Neuron (in vitro differentiated cells): Measurements from ENCODE around the gene TLE2.
A peak's percentile ranks its signal among the peaks of the same experiment; 100 is the strongest.

Source experiments
- H2AFZ ChIP-seq: one replicate; pipeline ENCODE4 v1.6.1; 2013; ENCODE audit warnings: low read depth, mild to moderate bottlenecking, inconsistent platforms, low read length, moderate library complexity
- H3K27me3 ChIP-seq: one replicate; pipeline ENCODE4 v1.6.1; 2013; ENCODE audit warnings: low read length; ENCODE audit not compliant: insufficient read depth
- H3K36me3 ChIP-seq: one replicate; pipeline ENCODE4 v1.6.1; 2013; ENCODE audit warnings: low read length; ENCODE audit not compliant: insufficient read depth
- H3K4me1 ChIP-seq: one replicate; pipeline ENCODE4 v1.6.1; 2013; ENCODE audit warnings: low read length; ENCODE audit not compliant: insufficient read depth
- H3K4me3 ChIP-seq: 2 replicates; pipeline ENCODE4 v1.5.1; 2013; ENCODE audit warnings: mild to moderate bottlenecking, low read length, moderate library complexity
- H3K9me3 ChIP-seq: one replicate; pipeline ENCODE4 v1.6.1; 2013; ENCODE audit warnings: low read length

TLE2 gene

DNA sequence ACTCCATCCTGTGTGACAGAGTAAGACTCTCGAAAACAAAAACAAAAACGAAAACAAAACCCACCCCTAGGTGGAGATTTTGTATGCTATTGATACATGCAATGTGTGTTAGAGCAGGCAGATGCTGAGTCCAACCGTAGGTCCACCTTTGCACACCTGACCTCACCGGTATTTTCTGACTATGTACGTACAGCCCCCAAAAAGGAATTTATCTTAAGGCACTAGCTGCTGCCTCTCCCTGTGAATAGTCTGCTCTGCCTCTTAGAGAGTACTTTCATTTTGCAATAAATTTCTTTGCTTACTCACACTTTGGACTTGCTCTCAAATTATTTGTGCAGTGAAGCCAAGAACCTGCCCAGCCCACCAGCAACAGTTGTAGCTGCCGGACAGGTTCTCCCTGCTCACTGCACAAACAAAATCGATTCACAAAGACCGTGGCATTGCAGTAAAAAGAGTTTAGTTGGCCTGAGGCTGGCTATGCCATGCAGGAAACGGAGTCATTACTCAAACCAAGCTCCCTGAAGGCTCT lies 76.1 kb downstream of the TLE2 start:
- H3K9me3 ChIP-seq: no peaks in the 10 kb centered on the region
- no peak overlapping the region for H3K4me3 ChIP-seq
- H3K4me1 ChIP-seq: peaks cover 11% of the 10 kb centered on the region
- no peaks in the 10 kb centered on the region for H3K27me3 ChIP-seq
- H3K36me3 ChIP-seq: no peaks in the 10 kb centered on the region
- H2AFZ ChIP-seq: no peak overlapping the region

DNA sequence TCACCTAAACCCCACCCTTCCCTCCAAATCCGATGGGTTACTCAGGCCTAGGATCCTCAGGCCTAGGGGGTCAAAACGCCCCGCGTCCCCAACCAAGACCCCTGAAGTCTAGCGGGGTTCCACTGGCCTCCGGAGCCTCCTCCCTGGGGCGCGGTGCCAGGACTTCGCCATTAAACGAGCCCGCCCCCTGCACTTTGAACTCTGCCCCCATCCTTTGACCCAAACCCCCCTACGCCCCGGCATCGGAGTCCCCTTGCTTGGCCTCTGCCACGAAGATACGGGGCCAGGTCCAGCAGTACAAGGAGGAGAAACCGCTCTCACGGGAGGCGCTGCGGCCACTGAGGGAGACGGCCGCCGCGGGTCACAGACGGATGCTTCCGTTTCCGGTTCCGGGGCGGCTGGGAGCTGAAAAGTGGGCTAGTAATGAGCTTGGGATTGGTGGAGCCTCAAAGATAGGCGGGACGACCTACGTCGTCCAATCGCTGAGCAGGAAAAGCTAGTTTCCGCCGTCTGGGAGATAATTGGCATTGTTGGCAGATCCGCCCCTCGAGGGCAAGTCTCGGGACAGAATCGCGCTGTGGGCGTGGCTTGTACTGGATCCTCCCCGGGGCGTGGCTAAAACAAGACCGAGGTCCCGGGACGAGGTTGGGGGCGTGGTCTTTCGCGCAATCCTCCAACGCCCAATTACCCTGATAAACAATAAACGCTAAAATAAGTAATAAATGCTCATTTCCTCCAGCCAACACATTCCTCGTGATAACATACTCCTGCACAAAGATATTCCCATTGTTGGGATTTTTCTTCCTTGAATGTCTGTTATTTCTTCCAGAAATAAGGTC lies 78.6 kb downstream of the TLE2 start:
- Histone ChIP-seq H3K27me3 (no peaks in the 10 kb centered on the region), H3K4me3 (peak overlapping the region; percentile 98), H3K36me3 (no peaks in the 10 kb centered on the region), H2AFZ (peak overlapping the region; percentile 69), H3K4me1 (peaks cover 11% of the 10 kb centered on the region), H3K9me3 (no peaks in the 10 kb centered on the region)

DNA sequence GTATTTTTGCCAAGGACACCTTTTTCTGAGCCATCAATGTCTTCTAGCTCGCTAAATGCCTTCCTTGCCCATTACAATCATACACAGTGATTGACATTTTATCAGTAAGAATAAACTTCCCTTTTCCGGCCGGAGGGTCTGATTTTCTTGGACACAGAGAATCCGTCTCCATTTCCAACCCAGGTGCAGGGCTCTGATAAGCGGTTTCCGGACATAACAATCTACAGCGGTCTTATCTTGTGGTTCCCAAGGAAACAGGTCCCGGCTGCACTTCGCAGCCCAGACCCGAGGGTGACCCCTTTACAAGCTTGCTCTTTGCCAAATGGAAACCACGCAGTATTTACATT lies 79.2 kb downstream of the TLE2 start:
- H3K36me3 ChIP-seq: no peaks in the 10 kb centered on the region
- H3K9me3 ChIP-seq: no peaks in the 10 kb centered on the region
- H3K27me3 ChIP-seq: no peaks in the 10 kb centered on the region
- H3K4me1 ChIP-seq: peaks cover 11% of the 10 kb centered on the region
- H3K4me3 ChIP-seq: peak overlapping the region; percentile 98
- H2AFZ ChIP-seq: peak overlapping the region; percentile 69
